ENCODE data around the gene PPCDC. TPM values are rescaled to one million over a fixed set of nuclear protein-coding genes. Genes with fewer than 3 reads are reported as not detected.

The PPCDC gene
- total and polyA plus RNA-seq, 2 of the 4 experiments (the other 2 are of a cell fraction), result 13.3 to 16.3 TPM

- H3K14ac ChIP-seq (replicated peaks; ENCODE audit: low read depth, low read length), result no peak overlapping the region
- no peak overlapping the region for H3K9ac ChIP-seq (ENCODE audit: low read depth, low read length)
- H3K27ac ChIP-seq (ENCODE audit: insufficient read depth, low read length), result no peak overlapping the region
- H4K91ac ChIP-seq (ENCODE audit: insufficient read depth, low read depth, low read length), result no peak overlapping the region
- no peaks in the 10 kb centered on the region for H4K20me1 ChIP-seq (ENCODE audit: insufficient read depth, low read length)
- H2AK5ac ChIP-seq (ENCODE audit: low read depth, low read length), result no peak overlapping the region
- DNase-seq (no peak), ATAC-seq (ENCODE audit: low read depth) (no peak)
- no peak overlapping the region for H2BK120ac ChIP-seq (ENCODE audit: low read depth, low read length)
- no peak overlapping the region for H2BK15ac ChIP-seq (ENCODE audit: low read depth, low read length)
- no peaks in the 10 kb centered on the region; the same call in 1 of the 2 replicates for H3K9me1 ChIP-seq (ENCODE audit: insufficient read depth, low read length)
- BruUV-seq (replicated peaks), result no TSS peak
- H3K36me3 ChIP-seq (ENCODE audit: control insufficient read depth, insufficient read depth, low read length), result no peaks in the 10 kb centered on the region; the same call in 1 of the 2 replicates
- H2AFZ ChIP-seq (replicated peaks; ENCODE audit: low read length, poor library complexity), result no peak overlapping the region
- no peak overlapping the region for H3K23ac ChIP-seq (ENCODE audit: low read depth, low read length)
- H3K4ac ChIP-seq (ENCODE audit: low read depth, low read length), result no peak overlapping the region
- CTCF ChIA-PET, result no interaction called here
- no peaks in the 10 kb centered on the region for H3K27me3 ChIP-seq (ENCODE audit: control insufficient read depth, insufficient read depth, low read length)
- intact Hi-C loops (cut with micrococcal nuclease), result no loop called here
- no peak overlapping the region for H4K8ac ChIP-seq (ENCODE audit: low read depth in 2 of 2, low read length in 2 of 2)
- no peak overlapping the region for H3K18ac ChIP-seq (ENCODE audit: low read depth, low read length)
- no peak for TF ChIP-seq RCOR1 (IDR thresholded peaks at IDR 0.05; ENCODE audit: insufficient replicate concordance, low read length)
- TF ChIP-seq FOS (IDR thresholded peaks at IDR 0.05; ENCODE audit: low read depth, low read length), result no peak
- no peak for TF ChIP-seq BHLHE40 (IDR thresholded peaks at IDR 0.05; ENCODE audit: low read depth, low read length)
- TF ChIP-seq POLR2A (IDR thresholded peaks at IDR 0.05; ENCODE audit: low read depth, low read length), result no peak
- TF ChIP-seq SMC3 (IDR thresholded peaks at IDR 0.05; ENCODE audit: low read depth, low read length), result no peak
- TF ChIP-seq ELK1 (IDR thresholded peaks at IDR 0.05; ENCODE audit: borderline replicate concordance, low read depth, low read length), result no peak
- no peak for TF ChIP-seq CHD1 (IDR thresholded peaks at IDR 0.05; ENCODE audit: low read depth, low read length)
- no peak for TF ChIP-seq RAD21 (IDR thresholded peaks at IDR 0.05; ENCODE audit: low read length)
- no peak for TF ChIP-seq MAFK (IDR thresholded peaks at IDR 0.05; ENCODE audit: low read depth, low read length)
- no peak for TF ChIP-seq MXI1 (IDR thresholded peaks at IDR 0.05; ENCODE audit: borderline replicate concordance, low read depth, low read length)
- H3K4me2 ChIP-seq (ENCODE audit: low read depth, low read length), result no peak overlapping the region
- POLR2A ChIA-PET (ENCODE audit: unreplicated experiment), result interaction anchor here (0.7 kb wide), 1 partner anchor 17 kb away, joined by 32 read pairs; no protein-coding TSS in a partner anchor
- no CpG with 5 or more reads among the region's 5 CpGs for WGBS, 2 experiments (ENCODE audit: extremely low coverage in 2 of 2, insufficient read length in 1 of 2)
- dilution Hi-C loops (cut with HindIII; ENCODE audit: low sequenced_read_pairs, unreplicated experiment), result no loop called here
- H2BK5ac ChIP-seq (ENCODE audit: low read depth, low read length, poor library complexity, severe bottlenecking), result no peak overlapping the region
- no peak overlapping the region for H2BK20ac ChIP-seq (ENCODE audit: low read depth, low read length)
- no peak overlapping the region for H4K5ac ChIP-seq (ENCODE audit: low read depth, low read length)
- no peak overlapping the region for H3K4me3 ChIP-seq (ENCODE audit: insufficient read depth, low read depth, low read length)
- H3K9me3 ChIP-seq (ENCODE audit: control insufficient read depth, insufficient read depth, low read length), result no peaks in the 10 kb centered on the region
- in situ Hi-C loops (cut with MboI; ENCODE audit: low sequenced_read_pairs), result no loop called here
- H2AK9ac ChIP-seq (replicated peaks; ENCODE audit: low read depth, low read length, poor library complexity), result no peak overlapping the region
- no peaks in the 10 kb centered on the region for H3K4me1 ChIP-seq (ENCODE audit: control insufficient read depth, insufficient read depth, low read length)
- no peaks in the 10 kb centered on the region for H3K79me1 ChIP-seq (ENCODE audit: low read depth in 1 of 2, low read length in 2 of 2)
- no peak overlapping the region for H3K56ac ChIP-seq (ENCODE audit: extremely low read depth, insufficient read depth, low read length)
Observed at GRCh38 chr15:75052972-75053747, 29.8 kb downstream of the PPCDC start.
